Stimulated activated CD8-positive, alpha-beta memory T cell treated with anti-CD3 and anti-CD28 coated beads, Interleukin-2, amount 100 ng/mL, for 1 hour (primary cell): Measurements from ENCODE around the gene ITGA6.

Source experiments
- DNase-seq, 2 donors: peaks; one replicate each; pipeline ENCODE4 v3.0.0-alpha.2; 2020; ENCODE audit warnings: low read depth in 2 of 2

Gene ITGA6

DNA sequence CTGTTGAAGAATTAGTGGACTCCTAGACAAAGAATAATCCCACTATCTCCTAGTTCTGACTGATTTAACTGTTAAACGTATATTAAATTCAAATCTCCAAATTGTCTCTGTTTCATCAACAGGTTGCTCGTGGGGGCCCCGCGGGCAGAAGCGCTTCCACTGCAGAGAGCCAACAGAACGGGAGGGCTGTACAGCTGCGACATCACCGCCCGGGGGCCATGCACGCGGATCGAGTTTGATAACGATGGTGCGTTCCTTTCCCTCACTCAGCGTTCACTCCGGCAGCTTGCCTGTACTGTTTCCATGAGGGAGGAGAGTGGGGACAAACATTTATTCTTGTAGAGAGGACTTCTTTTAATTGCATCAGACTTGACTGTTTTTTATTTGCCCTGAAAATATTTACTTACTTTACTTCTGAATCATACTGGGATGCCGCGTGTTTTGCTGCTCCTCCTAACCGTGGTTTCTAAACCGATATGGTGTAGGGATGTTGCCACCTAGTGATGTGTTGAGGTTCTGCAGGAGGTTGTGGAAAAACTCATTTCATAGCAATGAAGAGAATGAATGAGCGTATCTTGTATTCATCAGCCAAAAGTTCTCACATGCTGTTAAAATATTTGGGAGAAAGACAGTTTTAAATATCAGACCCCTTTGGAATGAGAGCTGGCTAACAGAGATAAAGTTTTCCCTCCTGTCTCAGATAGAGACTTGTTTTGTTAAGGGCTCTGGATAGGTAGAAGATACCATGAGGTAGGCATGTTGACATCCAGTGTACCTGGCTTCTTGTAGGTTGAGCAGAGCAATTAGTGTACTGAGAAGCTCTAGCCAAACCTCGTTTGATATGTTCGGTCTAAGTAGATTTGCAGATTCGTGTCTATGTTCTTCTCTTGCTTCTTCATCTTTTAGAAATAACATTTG, 38.3 kb downstream of the ITGA6 start:
- DNase-seq, result peak; percentile 40 to 48

GRCh38 chr2:172467382-172467781, 40.0 kb downstream of the ITGA6 start:
- DNase-seq, result no peak

- DNase-seq, result no peak
Measured at GRCh38 chr2:172470958-172471922, 43.9 kb downstream of the ITGA6 start.

DNA sequence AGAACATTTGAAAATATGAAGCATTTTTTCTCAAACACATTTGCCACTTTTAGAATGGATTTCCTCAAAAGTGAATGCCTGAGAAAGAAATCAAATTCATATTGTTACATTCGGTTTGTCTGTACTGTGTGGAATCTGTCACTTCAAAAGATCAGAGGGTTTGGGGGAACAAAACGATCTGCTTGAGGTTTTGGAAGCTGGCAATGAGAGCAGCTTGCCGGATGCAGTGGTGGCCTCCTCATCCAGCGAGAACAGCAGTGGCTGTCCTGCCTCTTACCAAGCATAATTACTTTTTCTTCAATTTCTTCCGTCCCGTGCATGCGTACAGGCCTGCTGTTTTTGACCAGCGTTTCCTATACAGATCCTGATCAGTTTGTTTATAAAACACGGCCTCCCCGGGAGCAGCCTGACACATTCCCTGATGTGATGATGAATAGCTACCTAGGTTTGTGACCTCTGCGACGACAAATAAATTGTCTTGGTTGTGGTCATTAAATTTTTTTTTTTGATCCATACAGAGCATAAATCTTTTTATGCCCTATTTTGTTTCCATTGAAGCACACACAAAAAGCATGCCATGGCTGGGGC, 45.2 kb downstream of the ITGA6 start:
- DNase-seq, result no peak

GRCh38 chr2:172473167-172473566, 45.8 kb downstream of the ITGA6 start:
- no peak for DNase-seq

- no peak for DNase-seq
Measured at GRCh38 chr2:172478353-172478752, 51.0 kb downstream of the ITGA6 start.

DNA sequence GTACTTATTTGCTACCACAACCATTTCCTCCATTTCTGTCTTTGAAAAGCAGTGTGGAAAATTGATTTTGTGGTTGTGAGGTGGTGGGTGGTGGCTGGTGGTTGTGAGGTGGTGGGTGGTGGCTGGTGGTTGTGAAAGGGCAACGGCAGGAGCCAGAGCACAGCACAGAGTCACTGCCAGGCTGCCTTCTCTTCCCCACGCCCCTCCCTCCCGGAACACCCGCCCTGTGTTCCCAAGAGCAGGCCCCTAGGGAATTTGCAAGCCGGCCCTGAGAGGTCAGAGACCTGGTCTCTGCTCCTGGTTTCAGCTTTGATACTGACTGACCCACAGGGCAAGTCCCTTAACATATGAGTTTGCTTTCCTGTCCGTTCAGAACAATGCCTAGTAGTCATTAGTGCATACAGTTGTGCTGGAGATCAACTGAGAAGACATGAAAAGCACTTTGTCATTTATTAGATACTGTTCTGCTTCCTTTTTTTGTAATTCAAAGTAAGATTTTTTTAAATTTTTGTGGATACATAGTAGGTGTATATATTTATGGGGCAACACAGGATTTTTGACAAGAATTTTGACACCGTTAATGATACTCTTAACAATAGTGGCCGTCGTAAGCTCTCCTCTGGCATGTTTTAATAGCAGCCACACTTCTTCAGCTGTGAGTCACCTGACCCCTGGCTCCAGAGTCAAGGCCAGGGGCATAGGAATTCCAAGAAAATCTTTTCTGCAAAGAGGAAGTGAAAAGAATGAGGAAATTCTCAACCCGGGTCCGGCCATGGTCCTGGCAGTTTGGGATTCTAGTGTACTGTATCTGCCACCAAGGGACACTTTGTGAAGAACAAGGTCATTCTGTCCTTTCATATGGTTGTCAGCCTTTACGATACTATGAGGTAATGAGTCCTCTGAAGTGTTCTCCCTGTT, 53.2 kb downstream of the ITGA6 start:
- DNase-seq, result no peak

- no peak for DNase-seq
Measured at GRCh38 chr2:172481507-172482262, 54.3 kb downstream of the ITGA6 start.

- DNase-seq, result no peak
Measured at GRCh38 chr2:172484253-172484652, 56.9 kb downstream of the ITGA6 start.

DNA sequence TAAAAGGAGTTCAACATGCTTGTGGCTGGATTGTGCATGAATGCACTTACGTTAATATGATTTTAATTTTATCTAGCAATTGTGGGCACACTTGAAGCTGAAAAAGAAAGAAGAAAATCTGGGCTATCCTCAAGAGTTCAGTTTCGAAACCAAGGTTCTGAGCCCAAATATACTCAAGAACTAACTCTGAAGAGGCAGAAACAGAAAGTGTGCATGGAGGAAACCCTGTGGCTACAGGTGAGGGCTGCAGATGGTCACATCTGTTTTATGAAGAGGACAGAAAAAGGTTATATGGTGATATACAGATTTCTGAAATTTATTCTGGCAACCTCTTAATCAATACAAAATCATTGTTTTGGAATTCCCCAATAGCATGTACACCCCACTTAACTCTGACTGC, 57.3 kb downstream of the ITGA6 start:
- DNase-seq, result no peak

GRCh38 chr2:172488556-172488955, 61.2 kb downstream of the ITGA6 start:
- no peak for DNase-seq

DNA sequence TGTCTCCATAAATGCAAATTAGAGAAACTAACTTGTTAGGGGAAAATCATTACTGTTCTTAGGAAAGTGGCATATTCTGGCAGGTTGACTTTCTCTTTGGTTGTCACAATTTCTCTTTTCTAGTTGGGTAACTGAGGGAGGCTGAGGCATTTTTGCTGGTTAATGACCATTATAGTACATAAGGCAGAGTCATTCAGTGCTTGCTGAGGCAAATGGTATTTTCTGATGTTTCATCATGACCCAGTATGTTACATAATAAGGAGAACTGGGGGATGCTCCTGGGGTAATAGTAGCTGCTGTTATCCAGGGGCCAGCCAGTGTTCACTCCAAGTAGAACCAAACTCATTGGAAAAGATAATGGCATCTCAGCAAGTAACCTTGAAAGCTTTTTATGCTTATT, 62.3 kb downstream of the ITGA6 start:
- no peak for DNase-seq

GRCh38 chr2:172496160-172496608, 68.8 kb downstream of the ITGA6 start:
- no peak for DNase-seq

DNA sequence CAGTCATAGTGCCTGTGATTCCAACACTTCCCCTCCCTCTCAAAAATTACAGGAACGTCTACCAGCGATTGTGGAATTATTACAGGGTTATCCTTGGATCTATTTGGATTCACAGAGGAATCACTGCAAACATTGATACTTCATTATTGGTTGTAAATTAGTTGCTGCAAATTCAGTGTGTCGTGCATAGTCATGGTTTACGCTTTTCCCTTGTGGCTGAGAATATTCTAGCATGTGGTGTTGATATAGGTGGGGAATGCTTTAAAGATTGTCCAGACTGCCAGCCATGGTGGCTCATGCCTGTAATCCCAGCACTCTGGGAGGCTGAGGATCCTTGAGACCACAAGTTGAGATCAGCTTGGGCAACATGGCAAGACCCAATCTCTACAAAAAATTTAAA, 79.8 kb downstream of the ITGA6 start:
- DNase-seq, result no peak

GRCh38 chr2:172510088-172510487, 82.7 kb downstream of the ITGA6 start:
- DNase-seq, result no peak

DNA sequence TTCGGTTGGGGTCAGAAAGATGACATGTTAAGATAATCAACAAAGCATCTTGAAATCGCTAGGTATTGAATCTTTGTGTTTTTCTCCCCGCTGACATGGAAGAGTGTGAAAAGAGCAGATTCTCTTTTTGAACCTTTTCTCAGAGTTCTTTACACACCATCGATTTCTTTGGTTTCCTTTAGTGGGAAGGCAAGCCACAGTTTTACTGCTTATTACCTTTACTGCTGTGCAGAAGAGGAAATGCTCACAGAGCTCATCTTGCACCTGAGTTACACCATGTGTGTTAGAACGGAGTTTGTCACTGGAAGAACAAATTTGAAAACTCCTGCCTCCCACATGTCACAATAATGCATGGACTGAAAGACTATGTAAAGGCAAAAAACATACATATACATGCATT, 83.2 kb downstream of the ITGA6 start:
- DNase-seq, result no peak

GRCh38 chr2:172512810-172513523, 85.6 kb downstream of the ITGA6 start:
- DNase-seq, result no peak

GRCh38 chr2:172513524-172513900, 86.1 kb downstream of the ITGA6 start:
- no peak for DNase-seq

GRCh38 chr2:172513935-172514586, 86.7 kb downstream of the ITGA6 start:
- DNase-seq, result no peak
